GM19238 (cell line): ENCODE results near the gene UBE2K.
"Not testable (repeated sequence)": the region's sequence is repeated elsewhere in the genome, so short reads cannot be mapped to it uniquely, and the experiment has no call there.

Experiments
- DNase-seq: peaks from one replicate; pipeline ENCODE4 v3.0.0; 2011; ENCODE audit warnings: low spot score; ENCODE audit not compliant: insufficient read length

Gene UBE2K

GRCh38 chr4:39689970-39690369, 8.0 kb upstream of the UBE2K start:
- no peak for DNase-seq

GRCh38 chr4:39698424-39699009, 581 bp downstream of the UBE2K start:
- DNase-seq, result peak; percentile 30

- DNase-seq, result no peak
These were observed 1.9 kb downstream of the UBE2K start for GRCh38 chr4:39699687-39700409.

GRCh38 chr4:39700554-39700953, 2.6 kb downstream of the UBE2K start:
- no peak for DNase-seq

- no peak for DNase-seq
These were observed 4.8 kb downstream of the UBE2K start for GRCh38 chr4:39702716-39703115.

GRCh38 chr4:39704789-39705188, 6.9 kb downstream of the UBE2K start:
- not testable (repeated sequence) for DNase-seq

- no peak for DNase-seq
These were observed 8.4 kb downstream of the UBE2K start for GRCh38 chr4:39706334-39706733.

- no peak for DNase-seq
These were observed 9.0 kb downstream of the UBE2K start for GRCh38 chr4:39706741-39707511.

- DNase-seq, result no peak
These were observed 12.4 kb downstream of the UBE2K start for GRCh38 chr4:39710098-39710896.

GRCh38 chr4:39712819-39713607, 15.1 kb downstream of the UBE2K start:
- DNase-seq, result no peak

- no peak for DNase-seq
These were observed 15.8 kb downstream of the UBE2K start for GRCh38 chr4:39713691-39714090.

- DNase-seq, result no peak
These were observed 16.2 kb downstream of the UBE2K start for GRCh38 chr4:39714166-39714565.

- DNase-seq, result no peak
These were observed 17.9 kb downstream of the UBE2K start for GRCh38 chr4:39715788-39716187.

GRCh38 chr4:39716356-39716755, 18.4 kb downstream of the UBE2K start:
- no peak for DNase-seq

GRCh38 chr4:39717743-39718142, 19.8 kb downstream of the UBE2K start:
- DNase-seq, result not testable (repeated sequence)

- no peak for DNase-seq
These were observed 20.7 kb downstream of the UBE2K start for GRCh38 chr4:39718366-39719323.

GRCh38 chr4:39719804-39720580, 22.1 kb downstream of the UBE2K start:
- no peak for DNase-seq

GRCh38 chr4:39721273-39721672, 23.3 kb downstream of the UBE2K start:
- DNase-seq, result not testable (repeated sequence)

GRCh38 chr4:39721788-39722187, 23.9 kb downstream of the UBE2K start:
- no peak for DNase-seq
